OCI-LY7 (cell line): Measurements from ENCODE around the gene IP6K3. TPM values are rescaled to one million over a fixed set of nuclear protein-coding genes. Genes with fewer than 3 reads are reported as not detected.

Source experiments
- BruUV-seq: library from RNA; stranded (reverse); fragments of 400-500 nt; replicated peaks from 2 replicates; lab custom pipeline; 2021; lab: Mats Ljungman, UMichigan
- CTCF ChIA-PET: fragments of 300-600 bp; sonication (Branson Sonifier 250); formaldehyde crosslinking; loops from one replicate; lab custom pipeline; 2022; ENCODE audit warnings: antibody characterized with exemption; ENCODE audit not compliant: unreplicated experiment; lab: Charles Lee
- POLR2A ChIA-PET: fragments of 300-600 bp; sonication (Branson Sonifier 250); formaldehyde crosslinking; loops from one replicate; lab custom pipeline; 2022; ENCODE audit warnings: antibody characterized with exemption; lab: Charles Lee
- DNase-seq: peaks from one replicate; pipeline ENCODE4 v3.0.0-alpha.2; 2015; ENCODE audit warnings: low spot score
- H2AFZ ChIP-seq: fragments of 200-600 bp; sonication (generic), shearing (Covaris generic); 2 replicates; pipeline ENCODE4 v1.6.1; 2014; ENCODE audit warnings: mild to moderate bottlenecking, antibody characterized with exemption, low read length, moderate library complexity
- H3K27ac ChIP-seq: fragments of 200-600 bp; sonication (generic); 2 replicates; pipeline ENCODE4 v1.5.1; 2014; ENCODE audit warnings: mixed run types, low read depth, mild to moderate bottlenecking, moderate library complexity, low read length, inconsistent platforms; ENCODE audit not compliant: poor library complexity, severe bottlenecking
- H3K36me3 ChIP-seq: fragments of 200-600 bp; sonication (generic); 2 replicates; pipeline ENCODE4 v1.6.1; 2014; ENCODE audit warnings: mild to moderate bottlenecking, antibody characterized with exemption, low read length, moderate library complexity, mixed read lengths; ENCODE audit not compliant: insufficient read depth
- H3K4me1 ChIP-seq: fragments of 200-600 bp; sonication (generic); 2 replicates; pipeline ENCODE4 v1.5.1; 2014; ENCODE audit warnings: mild to moderate bottlenecking, low read length; ENCODE audit not compliant: insufficient read depth, poor library complexity, severe bottlenecking
- H3K4me2 ChIP-seq: fragments of 200-600 bp; sonication (generic); 2 replicates; pipeline ENCODE4 v1.6.1; 2014; ENCODE audit warnings: mild to moderate bottlenecking, low read length
- H3K4me3 ChIP-seq: fragments of 200-600 bp; sonication (generic); 2 replicates; pipeline ENCODE4 v1.5.1; 2014; ENCODE audit warnings: mild to moderate bottlenecking, low read depth, low read length; ENCODE audit not compliant: poor library complexity, severe bottlenecking
- H3K79me2 ChIP-seq: fragments of 200-600 bp; sonication (generic); 2 replicates; pipeline ENCODE4 v1.6.1; 2016; ENCODE audit warnings: low read depth, mild to moderate bottlenecking, low read length, moderate library complexity, mixed read lengths; ENCODE audit not compliant: insufficient read depth
- H3K9me2 ChIP-seq: fragments of 200-600 bp; sonication (generic); 2 replicates; pipeline ENCODE4 v1.6.1; 2016; ENCODE audit warnings: mild to moderate bottlenecking, low read length, mixed read lengths; ENCODE audit not compliant: insufficient read depth
- H3K9me3 ChIP-seq: fragments of 200-600 bp; sonication (generic); 2 replicates; pipeline ENCODE4 v1.6.1; 2014; ENCODE audit warnings: mild to moderate bottlenecking, mixed run types, low read length, mixed read lengths
- H4K20me1 ChIP-seq: fragments of 200-600 bp; sonication (generic); 2 replicates; pipeline ENCODE4 v1.6.1; 2014; ENCODE audit warnings: mild to moderate bottlenecking, antibody characterized with exemption, low read length, moderate library complexity, mixed read lengths; ENCODE audit not compliant: insufficient read depth
- CTCF ChIP-seq: fragments of 200-600 bp; sonication (generic); conservative IDR thresholded peaks from 2 replicates; pipeline ENCODE4 v1.5.1; 2014; ENCODE audit warnings: mild to moderate bottlenecking, antibody characterized with exemption, low read length, moderate library complexity, mixed read lengths
- EZH2phosphoT487 ChIP-seq: fragments of 200-600 bp; sonication (generic); IDR thresholded peaks from 2 replicates; pipeline ENCODE4 v1.6.1; 2018; ENCODE audit warnings: low read depth, borderline replicate concordance, mild to moderate bottlenecking, mixed run types, antibody characterized with exemption, low read length, moderate library complexity, mixed read lengths
- intact Hi-C: fragments of 100-400 bp; cut with micrococcal nuclease; formaldehyde crosslinking; loops from one replicate; pipeline ENCODE4 v1.10.0; 2022; ENCODE audit not compliant: unreplicated experiment
- total RNA-seq, 2 experiments: library from RNA; depleted of rRNA in 1 of 2; stranded (reverse); fragments of >200 nt in 1 of 2; shearing (Covaris generic) in 1 of 2; gene quantifications; 2 replicates each; pipeline ENCODE4 v1.2.3, GENCODE V29; 2014 to 2022

Gene IP6K3
- total RNA-seq, 2 experiments from 2014 or later: not detected

GRCh38 chr6:33732385-33732784 is 14.3 kb downstream of the IP6K3 start:
- POLR2A ChIA-PET: no interaction called here
- CTCF ChIA-PET: no interaction called here

GRCh38 chr6:33731751-33732282 is 14.9 kb downstream of the IP6K3 start:
- no peak overlapping the region for H3K27ac ChIP-seq
- H4K20me1 ChIP-seq: no peaks in the 10 kb centered on the region
- H3K9me3 ChIP-seq: no peaks in the 10 kb centered on the region
- no TSS peak for BruUV-seq
- ChIA-PET POLR2A (no interaction called here), CTCF (no interaction called here)
- TF ChIP-seq EZH2phosphoT487: no peak
- no peak for TF ChIP-seq CTCF
- no peaks in the 10 kb centered on the region for H3K4me1 ChIP-seq
- intact Hi-C loops: no loop called here
- no peak overlapping the region for H3K4me2 ChIP-seq
- no peaks in the 10 kb centered on the region for H3K79me2 ChIP-seq
- no peaks in the 10 kb centered on the region for H3K9me2 ChIP-seq
- no peak overlapping the region for H3K4me3 ChIP-seq
- H3K36me3 ChIP-seq: no peaks in the 10 kb centered on the region
- no peak overlapping the region for H2AFZ ChIP-seq
- no peak for DNase-seq

More at GRCh38 chr6:33732385-33732784, 14.3 kb downstream of the IP6K3 start:
- no peaks in the 10 kb centered on the region for H3K9me2 ChIP-seq
- H3K4me1 ChIP-seq: no peaks in the 10 kb centered on the region
- no peaks in the 10 kb centered on the region for H3K9me3 ChIP-seq
- no peaks in the 10 kb centered on the region for H3K79me2 ChIP-seq
- no peaks in the 10 kb centered on the region for H3K36me3 ChIP-seq
- no peaks in the 10 kb centered on the region for H4K20me1 ChIP-seq
- no TSS peak for BruUV-seq
- no peak for DNase-seq
- no peak overlapping the region for H3K27ac ChIP-seq
- no peak overlapping the region for H3K4me3 ChIP-seq
- H2AFZ ChIP-seq: no peak overlapping the region
- TF ChIP-seq CTCF (no peak), EZH2phosphoT487 (no peak)
- H3K4me2 ChIP-seq: no peak overlapping the region
- intact Hi-C loops: no loop called here

DNA sequence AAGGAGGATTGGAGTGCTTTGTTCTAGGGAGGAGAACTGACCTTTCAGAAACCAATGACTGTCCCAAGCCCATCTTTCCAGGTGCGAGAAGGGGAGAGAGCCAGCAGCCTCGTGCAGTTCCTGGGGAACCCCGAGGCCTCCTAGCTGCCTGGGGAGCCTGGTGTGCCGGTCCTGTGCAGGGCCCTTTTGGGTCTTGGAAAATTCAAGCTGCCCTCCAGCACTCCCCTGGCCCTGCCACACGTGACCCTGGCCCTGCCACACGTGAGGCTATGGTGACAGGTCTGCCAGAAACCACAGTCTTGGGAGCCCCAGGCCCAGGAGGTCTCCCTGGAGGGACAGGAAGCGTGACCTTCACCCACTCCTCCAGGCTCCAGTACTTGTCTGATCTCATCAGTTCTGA is 15.7 kb downstream of the IP6K3 start:
- Histone ChIP-seq H3K4me3 (no peak overlapping the region), H3K9me2 (no peaks in the 10 kb centered on the region), H3K4me2 (no peak overlapping the region), H4K20me1 (no peaks in the 10 kb centered on the region), H3K4me1 (no peaks in the 10 kb centered on the region), H3K27ac (no peak overlapping the region), H2AFZ (no peak overlapping the region), H3K36me3 (no peaks in the 10 kb centered on the region), H3K9me3 (no peaks in the 10 kb centered on the region), H3K79me2 (no peaks in the 10 kb centered on the region)
- POLR2A ChIA-PET: no interaction called here
- DNase-seq: no peak
- CTCF ChIA-PET: no interaction called here
- TF ChIP-seq CTCF: no peak
- TF ChIP-seq EZH2phosphoT487: no peak
- BruUV-seq: no TSS peak
- intact Hi-C loops: no loop called here
